GM18868 (cell line): ENCODE data around the gene PCDHGA8.
"Not testable (repeated sequence)": the region's sequence is repeated elsewhere in the genome, so short reads cannot be mapped to it uniquely, and the experiment has no call there.

Experiments
- ATAC-seq: cut with Tn5 transposase; IDR thresholded peaks from one replicate; pipeline ENCODE4 v1.9.1; 2021; ENCODE audit warnings: mild to moderate bottlenecking, moderate library complexity; ENCODE audit not compliant: unreplicated experiment

The PCDHGA8 gene

DNA sequence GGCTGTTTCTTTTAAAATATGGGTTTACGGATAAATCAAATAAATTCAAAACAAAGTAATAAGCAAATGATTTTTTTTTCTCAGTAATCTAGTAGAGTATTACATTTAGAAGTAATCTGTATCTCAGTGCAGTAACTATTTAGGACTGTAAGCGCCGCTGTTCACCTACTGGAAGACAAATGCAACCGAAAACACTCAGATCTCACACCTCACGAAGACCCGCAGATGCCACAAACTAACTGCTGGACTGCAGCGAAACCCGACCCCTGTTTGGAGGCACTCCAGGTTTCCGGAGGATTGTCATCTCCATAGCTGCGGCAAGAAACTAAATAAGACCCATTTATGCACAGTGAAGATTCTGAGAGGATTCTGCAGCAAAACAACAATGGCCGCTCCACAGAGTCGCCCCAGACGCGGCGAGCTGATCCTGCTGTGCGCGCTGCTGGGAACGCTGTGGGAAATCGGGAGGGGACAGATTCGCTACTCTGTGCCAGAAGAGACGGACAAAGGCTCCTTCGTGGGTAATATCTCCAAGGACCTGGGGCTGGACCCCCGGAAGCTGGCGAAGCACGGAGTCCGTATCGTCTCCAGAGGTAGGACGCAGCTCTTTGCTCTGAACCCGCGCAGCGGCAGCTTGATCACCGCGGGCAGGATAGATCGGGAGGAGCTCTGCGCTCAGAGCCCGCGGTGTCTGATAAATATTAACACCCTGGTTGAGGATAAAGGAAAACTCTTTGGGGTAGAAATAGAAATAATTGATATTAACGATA, at the start of gene PCDHGA8:
TSS of gene PCDHGA8 (plus strand) at position 205 of the 770 bp plus-strand sequence. CDS start at position 386, 181 bp downstream.
- no peak for ATAC-seq

DNA sequence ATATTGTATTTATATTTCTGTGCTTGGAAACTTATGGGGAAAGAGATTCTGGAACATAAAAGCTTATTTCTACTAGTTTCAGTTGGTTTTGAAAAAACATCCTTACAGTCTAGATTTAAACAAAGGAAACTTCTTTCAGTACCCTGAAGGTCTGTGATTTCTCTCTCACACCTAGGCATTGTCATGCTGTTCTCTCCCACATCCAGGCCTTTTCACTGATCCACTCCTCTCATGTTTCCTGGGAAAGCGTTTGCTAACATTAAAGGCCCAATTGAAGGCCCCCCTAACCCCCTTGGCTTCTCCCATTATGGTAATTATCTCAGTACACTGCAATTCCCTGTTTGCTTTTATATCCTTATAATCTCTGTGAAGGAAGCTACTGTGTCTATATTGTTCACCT, 49.7 kb upstream of the PCDHGA8 start:
- no peak for ATAC-seq

DNA sequence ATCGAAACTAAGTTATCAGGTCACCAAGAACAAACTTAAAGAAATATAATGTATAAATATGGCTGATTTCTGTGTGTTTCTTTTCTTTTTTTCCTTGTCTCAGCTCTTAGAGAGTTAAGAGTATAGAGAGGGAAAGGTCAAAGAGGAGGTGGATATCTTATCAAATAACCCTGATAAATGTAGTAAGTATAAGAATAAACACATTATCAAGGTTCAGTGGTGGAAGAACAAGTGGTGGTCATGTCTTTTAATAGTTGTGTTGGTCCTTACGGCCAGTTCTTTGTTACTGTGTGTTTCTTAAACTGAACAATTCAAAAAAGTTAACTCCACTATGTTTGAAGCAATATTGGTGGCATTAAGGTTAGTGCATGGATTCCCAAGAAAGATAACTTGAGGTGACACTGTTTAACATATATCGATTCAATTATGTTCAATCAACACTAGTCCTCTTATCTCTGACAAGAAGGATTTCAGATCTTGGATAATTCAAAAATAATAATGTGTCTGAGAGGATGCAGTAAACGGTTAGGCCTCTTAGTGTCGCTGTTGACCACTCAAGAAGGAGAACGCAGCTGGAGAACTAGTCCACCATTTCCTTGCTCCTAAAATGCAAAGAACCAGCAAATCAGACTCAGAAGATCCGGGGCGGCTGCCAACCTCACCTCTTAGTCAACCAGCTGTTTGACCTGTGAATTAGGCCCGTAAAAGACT, 49.0 kb upstream of the PCDHGA8 start, which contains the start of gene PCDHGA3:
TSS of gene PCDHGA3 (plus strand) at position 588 of the 711 bp plus-strand sequence. CDS start 205 bp downstream, outside the sequence.
- ATAC-seq: peak; percentile 79

DNA sequence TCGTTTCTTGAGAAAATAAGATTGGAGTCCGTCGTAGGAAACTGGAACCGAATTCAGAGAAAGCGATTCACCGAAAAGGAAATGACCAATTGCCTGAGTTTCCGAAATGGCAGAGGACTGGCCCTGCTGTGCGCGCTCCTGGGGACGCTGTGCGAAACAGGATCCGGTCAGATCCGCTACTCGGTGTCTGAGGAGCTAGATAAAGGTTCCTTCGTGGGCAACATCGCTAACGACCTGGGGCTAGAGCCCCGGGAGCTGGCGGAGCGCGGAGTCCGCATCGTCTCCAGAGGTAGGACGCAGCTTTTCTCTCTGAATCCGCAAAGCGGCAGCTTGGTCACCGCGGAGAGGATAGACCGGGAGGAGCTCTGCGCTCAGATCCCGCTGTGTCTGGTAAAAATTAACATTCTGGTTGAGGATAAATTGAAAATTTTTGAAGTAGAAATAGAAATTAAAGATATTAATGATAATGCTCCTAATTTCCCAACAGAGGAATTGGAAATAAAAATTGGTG, 48.4 kb upstream of the PCDHGA8 start:
- peak; percentile 67 for ATAC-seq

DNA sequence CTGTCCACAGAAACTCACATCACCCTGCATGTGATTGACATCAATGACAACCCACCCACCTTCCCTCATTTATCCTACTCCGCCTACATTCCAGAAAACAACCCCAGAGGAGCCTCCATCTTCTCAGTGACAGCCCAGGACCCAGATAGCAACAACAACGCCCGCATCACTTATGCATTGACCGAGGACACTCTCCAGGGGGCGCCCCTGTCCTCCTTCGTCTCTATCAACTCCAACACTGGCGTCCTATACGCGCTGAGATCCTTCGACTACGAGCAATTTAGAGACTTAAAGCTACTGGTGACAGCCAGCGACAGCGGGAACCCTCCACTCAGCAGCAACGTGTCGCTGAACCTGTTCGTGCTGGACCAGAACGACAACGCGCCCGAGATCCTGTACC, 47.1 kb upstream of the PCDHGA8 start:
- no peak for ATAC-seq

DNA sequence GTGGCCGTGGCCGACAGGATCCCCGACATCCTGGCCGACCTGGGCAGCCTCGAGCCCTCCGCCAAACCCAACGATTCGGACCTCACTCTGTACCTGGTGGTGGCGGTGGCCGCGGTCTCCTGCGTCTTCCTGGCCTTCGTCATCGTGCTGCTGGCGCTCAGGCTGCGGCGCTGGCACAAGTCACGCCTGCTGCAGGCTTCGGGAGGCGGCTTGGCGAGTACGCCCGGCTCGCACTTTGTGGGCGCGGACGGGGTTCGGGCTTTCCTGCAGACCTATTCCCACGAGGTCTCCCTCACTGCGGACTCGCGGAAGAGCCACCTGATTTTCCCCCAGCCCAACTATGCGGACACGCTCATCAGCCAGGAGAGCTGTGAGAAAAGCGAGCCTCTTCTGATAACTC, 46.4 kb upstream of the PCDHGA8 start:
- ATAC-seq: not testable (repeated sequence)

DNA sequence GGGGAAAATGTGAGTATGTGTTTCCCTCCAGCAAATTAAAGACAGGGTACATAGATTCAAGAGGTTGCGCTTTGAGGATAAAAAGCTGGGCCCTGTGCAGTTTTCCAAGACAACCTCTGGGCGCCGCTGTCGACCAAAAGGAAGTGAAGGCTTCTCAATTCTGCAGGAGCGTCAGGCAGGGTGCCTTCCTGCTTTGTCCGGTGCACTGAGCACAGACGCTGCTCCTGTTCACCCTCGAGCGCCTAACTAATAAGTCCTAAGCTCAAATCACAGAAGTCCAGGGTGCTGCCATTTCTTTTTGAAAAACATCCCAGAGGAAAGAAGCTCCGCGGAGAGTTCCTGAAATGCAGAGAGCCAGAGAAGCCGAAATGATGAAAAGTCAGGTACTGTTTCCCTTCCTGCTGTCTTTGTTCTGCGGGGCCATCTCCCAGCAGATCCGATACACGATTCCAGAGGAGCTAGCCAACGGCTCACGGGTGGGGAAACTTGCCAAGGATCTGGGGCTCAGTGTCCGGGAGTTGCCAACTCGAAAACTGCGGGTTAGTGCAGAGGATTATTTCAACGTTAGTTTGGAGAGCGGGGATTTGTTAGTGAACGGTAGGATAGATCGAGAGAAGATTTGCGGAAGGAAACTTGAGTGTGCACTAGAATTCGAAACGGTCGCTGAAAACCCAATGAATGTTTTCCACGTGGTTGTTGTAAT, 42.4 kb upstream of the PCDHGA8 start, which contains the start of gene PCDHGB1:
TSS of gene PCDHGB1 (plus strand) at position 183 of the 703 bp plus-strand sequence. CDS start at position 345, 162 bp downstream.
- ATAC-seq: peak; percentile 84

DNA sequence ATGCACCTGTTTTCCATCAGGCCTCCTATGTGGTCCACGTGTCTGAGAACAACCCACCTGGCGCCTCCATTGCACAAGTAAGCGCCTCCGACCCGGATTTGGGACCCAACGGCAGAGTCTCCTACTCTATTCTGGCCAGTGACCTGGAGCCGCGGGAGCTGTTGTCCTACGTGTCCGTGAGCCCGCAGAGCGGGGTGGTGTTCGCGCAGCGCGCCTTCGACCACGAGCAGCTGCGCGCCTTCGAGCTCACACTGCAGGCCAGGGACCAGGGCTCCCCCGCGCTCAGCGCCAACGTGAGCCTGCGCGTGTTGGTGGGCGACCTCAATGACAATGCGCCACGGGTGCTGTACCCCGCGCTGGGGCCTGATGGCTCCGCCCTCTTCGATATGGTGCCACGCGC, 40.8 kb upstream of the PCDHGA8 start:
- ATAC-seq: no peak

DNA sequence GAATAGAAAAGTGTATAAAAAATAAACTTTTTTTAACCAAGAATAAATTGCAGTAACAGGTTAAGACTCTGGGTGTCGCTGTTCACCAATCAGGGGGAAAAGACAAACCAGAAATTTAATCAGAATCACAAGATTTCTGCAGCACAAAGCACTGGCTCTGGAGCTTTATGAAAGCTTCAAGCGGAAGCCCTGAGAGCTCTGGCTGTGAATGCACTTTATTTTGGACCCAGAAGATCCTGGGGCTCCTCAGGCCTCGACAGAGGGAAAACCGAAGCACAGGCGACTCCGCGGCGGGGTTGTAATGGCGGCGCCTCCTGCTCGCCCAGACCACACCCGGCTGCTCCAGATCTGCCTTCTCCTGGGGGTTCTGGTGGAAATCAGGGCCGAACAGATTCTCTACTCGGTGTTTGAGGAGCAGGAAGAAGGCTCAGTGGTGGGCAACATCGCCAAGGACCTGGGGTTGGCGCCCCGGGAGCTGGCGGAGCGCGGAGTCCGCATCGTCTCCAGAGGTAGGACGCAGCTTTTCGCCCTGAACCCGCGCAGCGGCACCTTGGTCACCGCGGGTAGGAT, 37.4 kb upstream of the PCDHGA8 start, which contains the start of gene PCDHGA4:
TSS of gene PCDHGA4 (plus strand) at position 122 of the 570 bp plus-strand sequence. CDS start at position 209, 87 bp downstream.
- ATAC-seq: peak; percentile 37

DNA sequence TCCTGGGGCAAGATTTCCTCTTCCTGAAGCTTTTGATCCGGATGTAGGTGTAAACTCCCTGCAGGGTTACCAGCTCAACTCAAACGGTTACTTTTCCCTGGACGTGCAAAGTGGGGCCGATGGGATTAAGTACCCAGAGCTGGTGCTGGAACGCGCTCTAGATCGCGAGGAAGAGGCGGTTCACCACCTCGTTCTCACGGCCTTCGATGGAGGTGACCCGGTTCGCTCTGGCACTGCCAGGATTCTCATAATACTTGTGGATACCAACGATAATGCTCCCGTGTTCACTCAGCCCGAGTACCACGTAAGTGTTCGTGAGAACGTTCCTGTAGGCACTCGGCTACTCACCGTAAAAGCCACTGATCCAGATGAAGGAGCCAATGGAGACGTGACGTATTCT, 36.8 kb upstream of the PCDHGA8 start:
- ATAC-seq: no peak

DNA sequence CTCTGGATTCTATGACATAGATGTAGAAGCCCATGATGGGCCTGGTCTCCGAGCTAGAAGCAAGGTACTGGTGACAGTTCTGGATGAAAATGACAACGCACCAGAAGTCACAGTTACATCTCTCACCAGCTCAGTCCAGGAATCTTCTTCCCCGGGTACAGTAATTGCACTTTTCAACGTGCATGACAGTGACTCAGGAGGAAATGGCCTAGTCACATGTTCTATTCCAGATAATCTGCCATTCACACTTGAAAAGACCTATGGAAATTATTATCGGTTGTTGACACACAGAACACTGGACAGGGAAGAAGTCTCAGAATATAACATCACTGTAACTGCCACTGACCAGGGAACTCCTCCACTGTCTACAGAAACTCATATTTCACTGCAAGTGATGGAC, 36.3 kb upstream of the PCDHGA8 start:
- no peak for ATAC-seq

DNA sequence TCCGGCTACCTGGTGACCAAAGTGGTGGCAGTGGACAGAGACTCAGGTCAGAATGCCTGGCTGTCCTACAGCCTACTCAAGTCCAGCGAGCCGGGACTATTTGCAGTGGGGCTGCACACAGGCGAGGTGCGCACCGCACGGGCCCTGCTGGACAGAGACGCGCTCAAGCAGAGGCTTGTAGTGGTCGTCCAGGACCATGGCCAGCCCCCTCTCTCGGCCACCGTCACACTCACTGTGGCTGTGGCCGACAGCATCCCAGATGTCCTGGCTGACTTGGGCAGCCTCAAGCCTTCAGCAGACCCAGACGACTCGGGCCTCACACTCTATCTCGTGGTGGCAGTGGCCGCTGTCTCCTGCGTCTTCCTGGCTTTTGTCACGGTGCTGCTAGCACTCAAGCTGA, 35.5 kb upstream of the PCDHGA8 start:
- no peak for ATAC-seq

DNA sequence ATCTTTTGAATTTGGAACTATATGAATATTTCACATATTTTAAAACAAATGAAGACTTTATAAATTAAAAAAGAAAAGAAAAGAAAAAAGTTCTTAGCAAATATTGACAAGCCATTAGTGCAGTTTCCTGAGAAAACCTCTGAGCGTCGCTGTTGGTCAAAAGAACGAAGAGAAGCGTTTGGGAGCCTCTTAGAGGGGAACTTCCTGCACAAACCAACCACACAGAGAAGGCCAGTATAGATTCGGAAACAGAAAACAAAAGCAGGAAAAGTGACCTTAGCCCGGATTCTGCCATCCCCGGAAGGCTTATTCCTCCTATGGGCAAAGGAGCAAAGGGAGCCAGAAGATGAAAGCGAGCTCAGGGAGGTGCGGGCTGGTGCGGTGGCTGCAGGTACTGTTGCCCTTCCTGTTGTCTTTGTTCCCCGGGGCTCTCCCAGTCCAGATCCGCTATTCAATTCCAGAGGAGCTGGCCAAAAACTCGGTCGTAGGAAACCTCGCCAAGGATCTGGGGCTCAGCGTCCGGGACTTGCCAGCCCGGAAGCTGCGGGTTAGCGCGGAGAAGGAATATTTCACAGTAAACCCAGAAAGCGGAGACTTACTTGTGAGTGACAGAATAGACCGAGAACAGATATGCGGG, 32.5 kb upstream of the PCDHGA8 start, which contains the start of gene PCDHGB2:
TSS of gene PCDHGB2 (plus strand) at position 205 of the 637 bp plus-strand sequence. CDS start at position 347, 142 bp downstream.
- peak; percentile 79 for ATAC-seq

DNA sequence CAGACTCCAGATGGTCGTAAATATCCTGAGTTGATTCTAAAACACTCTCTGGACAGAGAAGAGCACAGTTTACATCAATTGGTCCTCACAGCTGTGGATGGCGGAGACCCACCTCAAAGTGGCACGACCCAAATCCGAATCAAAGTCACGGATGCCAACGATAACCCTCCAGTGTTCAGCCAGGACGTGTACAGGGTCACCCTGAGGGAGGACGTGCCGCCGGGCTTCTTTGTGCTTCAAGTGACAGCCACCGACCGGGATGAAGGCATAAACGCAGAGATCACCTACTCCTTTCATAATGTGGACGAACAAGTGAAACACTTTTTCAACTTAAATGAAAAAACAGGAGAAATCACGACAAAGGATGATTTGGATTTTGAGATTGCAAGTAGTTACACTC, 31.7 kb upstream of the PCDHGA8 start:
- no peak for ATAC-seq

DNA sequence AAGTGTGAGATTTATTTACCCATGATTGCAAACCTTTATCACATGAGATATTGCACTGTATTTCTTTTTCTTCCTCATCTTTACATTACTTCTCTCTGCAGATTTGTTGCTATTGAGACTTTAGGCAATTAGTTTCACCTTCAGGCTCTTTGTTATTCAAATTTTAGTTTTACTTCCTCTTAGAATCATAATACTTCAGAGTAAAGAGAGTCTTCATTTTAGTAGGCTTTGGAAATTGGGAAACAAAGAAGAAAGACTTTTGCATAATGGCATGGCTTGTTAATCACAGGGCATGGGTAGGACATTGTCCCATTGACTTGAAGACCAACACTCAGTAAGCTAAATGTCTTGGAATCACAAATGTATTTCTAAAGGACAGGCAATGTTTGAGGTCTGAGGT, 29.7 kb upstream of the PCDHGA8 start:
- ATAC-seq: no peak

DNA sequence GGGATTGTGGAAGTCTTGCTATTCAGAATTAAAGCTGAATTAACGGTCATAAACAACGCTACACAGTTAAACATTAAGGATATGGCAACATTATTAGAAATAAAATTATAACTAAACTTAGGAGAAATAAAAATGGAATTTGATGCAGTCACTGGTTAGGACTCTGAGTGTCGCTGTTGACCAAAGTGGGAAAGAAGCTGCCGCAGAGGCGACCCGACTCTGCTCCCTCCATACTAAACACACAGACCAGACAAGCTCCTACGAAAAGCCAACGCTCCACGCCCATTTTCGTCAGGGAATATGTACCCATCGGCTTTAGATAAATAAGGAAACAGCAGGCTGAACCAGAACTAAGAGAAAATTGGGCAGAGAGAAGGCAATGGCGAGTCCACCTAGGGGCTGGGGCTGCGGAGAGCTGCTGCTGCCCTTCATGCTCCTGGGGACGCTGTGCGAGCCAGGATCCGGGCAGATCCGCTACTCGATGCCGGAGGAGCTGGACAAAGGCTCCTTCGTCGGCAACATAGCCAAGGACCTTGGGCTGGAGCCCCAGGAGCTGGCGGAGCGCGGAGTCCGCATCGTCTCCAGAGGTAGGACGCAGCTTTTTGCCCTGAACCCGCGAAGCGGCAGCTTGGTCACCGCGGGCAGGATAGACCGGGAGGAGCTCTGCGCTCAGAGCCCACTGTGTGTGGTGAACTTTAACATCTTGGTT, 28.3 kb upstream of the PCDHGA8 start, which contains the start of gene PCDHGA5:
TSS of gene PCDHGA5 (plus strand) at position 211 of the 709 bp plus-strand sequence. CDS start at position 380, 169 bp downstream.
- ATAC-seq: no peak

DNA sequence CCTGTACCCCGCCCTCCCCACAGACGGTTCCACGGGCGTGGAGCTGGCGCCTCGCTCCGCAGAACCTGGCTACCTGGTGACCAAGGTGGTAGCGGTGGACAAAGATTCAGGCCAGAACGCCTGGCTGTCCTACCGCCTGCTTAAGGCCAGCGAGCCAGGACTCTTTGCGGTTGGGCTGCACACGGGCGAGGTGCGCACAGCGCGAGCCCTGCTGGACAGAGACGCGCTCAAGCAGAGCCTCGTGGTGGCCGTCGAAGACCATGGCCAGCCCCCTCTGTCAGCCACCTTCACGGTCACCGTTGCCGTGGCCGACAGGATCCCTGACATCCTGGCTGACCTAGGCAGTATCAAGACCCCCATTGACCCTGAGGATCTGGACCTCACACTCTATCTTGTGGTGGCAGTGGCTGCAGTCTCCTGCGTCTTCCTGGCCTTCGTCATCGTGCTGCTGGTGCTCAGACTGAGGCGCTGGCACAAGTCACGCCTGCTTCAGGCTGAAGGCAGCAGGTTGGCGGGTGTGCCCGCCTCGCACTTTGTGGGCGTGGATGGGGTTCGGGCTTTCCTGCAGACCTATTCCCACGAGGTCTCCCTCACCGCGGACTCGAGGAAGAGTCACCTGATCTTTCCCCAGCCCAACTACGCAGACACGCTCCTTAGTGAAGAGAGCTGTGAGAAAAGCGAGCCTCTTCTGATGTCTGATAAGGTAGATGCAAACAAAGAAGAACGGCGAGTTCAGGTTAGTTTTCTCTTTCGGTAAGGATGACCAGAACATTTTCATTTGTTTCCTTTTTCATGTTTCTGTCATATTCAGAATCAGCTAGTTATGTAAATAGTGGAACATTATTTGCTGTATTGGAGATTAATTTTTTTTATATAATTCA, 26.2 kb upstream of the PCDHGA8 start:
- ATAC-seq: no peak
